Measurements from ENCODE around the gene HDGFL3.

Gene HDGFL3

DNA sequence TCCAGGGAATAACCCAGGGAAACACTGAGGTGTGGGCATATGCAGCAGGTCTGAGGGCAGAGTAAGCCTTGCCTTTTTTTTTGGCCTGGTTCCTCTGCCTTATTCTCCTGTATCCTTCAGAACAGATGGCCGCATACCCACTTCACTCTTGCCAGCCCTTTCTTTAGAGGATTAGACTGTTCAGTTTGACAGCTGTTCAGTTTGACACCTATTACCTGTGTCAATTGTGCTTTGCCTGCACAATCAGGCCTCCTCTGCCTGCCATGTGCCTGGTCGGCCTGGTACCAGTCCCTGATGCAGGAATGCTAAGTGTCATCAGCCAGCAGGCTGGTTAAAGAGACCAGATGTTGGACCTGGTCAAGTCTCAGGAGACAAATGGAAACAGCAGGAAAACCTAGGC lies 77.8 kb downstream of the HDGFL3 start:
- DNase-seq (ENCODE audit: low read depth in 2 of 2, low spot score in 1 of 2) = no peak

DNA sequence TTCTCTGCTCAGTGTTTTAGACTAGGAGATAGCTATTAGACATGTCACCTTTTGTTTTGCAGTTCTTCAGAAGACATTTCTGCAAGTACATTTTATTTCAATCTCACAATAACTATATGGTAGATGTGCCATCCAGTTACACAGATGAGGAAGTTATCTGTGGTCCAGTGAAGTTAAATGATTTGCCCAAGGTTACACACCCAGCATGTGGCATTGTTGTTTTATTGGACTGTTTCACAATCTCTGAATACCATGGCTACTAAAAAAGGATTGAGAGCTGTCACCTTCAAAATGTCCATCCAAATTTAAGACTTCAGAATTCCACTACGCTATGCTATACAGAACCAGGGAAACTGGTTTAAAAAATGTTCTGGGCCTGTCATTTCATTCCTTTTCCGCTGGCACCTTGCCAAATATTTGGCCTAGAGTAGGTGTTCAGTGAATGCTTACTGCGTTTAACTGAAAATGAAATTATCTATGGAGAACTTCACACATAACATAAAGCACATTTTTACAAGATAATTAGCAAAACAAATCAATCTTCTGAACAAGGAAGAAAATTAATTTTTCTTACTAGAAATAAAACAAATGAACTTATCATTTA lies 80.0 kb downstream of the HDGFL3 start:
- no peak for DNase-seq (ENCODE audit: low read depth in 2 of 2, low spot score in 1 of 2)

DNA sequence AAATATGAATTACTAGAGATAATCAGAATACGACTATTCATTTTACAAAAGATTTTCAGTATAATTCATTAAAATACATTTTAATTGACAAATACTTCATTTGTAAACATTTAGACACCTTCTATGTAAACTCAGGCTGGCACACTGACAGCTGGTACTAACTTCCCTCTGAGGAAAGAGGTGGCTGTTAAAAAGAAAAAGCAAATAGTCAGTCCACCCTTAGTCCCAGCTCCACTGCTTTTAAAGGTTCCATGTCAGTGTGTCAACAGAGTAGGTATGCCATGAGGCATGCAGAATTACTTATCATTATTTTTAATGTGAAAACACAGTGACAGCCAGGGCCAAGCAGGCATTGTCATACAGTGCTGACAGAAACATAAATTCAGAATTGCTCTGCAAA lies 84.1 kb downstream of the HDGFL3 start:
- no peak for DNase-seq (ENCODE audit: low read depth in 2 of 2, low spot score in 1 of 2)

DNA sequence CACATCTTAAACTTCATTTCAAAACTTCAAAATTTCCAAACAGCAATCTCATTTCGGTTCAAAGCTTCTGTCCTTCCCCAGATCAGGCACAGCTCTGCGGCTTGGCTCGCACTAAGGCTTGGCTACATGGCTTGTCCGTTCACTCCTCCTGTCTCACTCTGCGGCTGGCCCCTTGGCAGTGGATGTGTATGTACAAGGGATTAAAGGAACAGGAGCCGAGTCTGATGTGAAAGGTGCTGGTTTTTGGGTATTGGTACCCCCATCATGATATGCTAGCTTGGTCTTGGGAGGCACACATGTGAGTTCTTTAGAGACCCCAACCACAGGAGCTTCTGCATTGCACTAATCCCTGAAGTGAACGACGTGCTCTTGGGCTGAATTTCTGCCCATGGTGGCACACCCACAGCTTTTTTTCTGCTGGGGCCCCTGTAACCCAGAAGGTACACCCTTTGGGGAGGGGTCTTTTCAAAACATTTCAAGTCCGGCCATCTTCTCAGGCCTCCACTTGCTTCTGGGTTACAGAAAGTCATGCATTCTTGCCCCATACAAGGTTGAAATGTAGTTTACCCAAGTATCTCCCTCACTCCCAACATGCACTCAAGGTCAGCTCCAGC lies 87.5 kb downstream of the HDGFL3 start:
- DNase-seq (ENCODE audit: low read depth in 2 of 2, low spot score in 1 of 2) = no peak

DNA sequence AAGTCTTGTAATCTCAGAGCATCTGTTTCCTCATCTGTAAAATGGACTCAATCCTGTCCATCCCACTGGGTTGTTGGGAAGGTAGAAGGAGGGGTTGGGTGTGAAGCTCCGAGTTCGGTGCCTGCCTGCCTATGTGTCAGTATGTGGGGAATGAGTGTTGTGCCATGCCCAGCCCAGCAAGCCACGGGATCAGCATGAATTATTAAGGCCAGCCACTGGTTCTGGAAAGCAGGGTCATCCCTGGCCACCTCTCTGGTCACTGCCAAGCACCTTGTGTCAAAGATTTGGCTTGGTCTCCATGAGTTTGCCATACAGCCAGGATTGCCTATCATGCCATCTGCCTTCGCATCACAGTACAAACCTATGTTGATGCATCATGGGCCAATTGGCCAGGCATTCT lies 88.7 kb downstream of the HDGFL3 start:
- no peak for DNase-seq (ENCODE audit: low read depth in 2 of 2, low spot score in 1 of 2)

DNA sequence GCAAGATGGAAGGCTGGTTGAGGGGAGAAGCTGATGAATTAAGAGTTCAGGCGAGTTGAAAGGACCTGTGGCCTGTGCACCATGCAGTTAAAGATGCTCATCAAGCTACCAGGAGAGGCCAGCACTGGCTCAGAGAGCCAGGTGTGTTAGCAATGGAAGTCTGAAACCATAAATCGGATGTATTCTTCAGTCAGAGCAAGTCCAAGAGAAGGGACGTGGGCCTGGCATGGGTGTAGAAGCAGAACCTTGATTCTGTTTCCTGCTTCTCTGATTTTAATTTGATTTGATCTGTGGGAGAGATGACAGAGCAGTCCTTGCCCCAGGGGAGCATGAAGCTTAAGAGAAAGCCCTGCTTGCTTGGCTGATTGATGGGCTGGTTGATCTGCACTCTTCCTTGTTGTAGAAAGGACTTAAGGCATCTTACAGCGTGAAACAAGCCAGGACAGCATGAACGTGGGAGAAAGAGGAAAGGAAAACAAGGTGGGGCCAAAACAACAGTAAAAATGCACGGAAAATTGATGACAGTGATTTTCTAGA lies 89.3 kb downstream of the HDGFL3 start:
- DNase-seq (ENCODE audit: low read depth in 2 of 2, low spot score in 1 of 2) = no peak

DNA sequence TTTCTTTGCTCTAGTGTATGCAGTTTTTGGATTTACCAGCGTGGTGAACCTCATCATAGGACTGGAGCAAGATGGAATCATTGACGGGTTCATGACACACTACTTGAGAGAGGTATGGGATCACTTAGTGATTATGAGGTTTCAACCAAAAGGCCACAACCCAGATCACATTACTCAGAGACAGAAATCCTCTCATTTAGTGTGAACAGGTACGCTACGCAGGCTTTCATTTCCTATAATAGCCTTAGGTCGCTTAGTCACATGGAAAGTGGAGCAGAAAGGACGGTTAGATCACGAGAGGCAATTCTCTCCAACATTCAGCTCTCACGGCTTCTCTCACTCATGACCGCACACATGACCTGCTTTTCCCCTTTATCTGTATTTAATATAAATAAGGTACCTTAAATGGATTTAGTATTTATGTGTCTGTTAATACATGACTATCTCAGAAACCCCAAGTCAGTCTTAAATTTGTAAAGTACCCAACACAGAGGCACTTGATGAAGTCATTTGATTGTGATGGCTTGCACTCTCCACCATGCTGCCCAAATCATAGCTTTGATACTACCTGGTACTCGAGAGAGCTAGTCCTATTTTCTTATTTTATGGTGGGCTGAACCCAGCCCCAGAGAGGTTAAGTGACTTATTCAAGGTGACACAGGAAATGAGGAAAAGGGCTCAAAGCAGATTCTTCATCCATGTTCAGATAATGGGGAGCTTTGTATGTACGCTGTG lies 91.6 kb downstream of the HDGFL3 start:
- no peak for DNase-seq (ENCODE audit: low read depth in 2 of 2, low spot score in 1 of 2)

DNA sequence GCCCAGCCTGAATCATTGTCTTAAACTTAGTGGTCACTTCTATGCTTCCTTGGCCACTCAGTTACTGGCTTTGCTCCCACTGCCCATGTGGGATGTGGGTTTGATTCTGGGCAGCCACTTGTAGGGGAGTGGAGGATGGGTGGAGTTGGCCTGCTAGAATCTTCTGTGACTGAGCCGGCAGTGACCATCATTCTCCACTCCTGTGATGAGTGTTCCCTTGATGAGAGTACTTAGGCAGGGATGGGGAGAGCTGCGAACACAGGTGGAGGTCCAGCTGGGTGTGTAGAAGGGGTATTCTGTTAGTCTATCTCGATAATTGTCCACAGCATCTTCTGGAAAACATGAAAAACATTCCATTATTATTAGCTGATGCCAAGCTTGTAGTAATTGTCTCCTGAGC lies 92.2 kb downstream of the HDGFL3 start:
- DNase-seq (ENCODE audit: low read depth in 2 of 2, low spot score in 1 of 2) = no peak

DNA sequence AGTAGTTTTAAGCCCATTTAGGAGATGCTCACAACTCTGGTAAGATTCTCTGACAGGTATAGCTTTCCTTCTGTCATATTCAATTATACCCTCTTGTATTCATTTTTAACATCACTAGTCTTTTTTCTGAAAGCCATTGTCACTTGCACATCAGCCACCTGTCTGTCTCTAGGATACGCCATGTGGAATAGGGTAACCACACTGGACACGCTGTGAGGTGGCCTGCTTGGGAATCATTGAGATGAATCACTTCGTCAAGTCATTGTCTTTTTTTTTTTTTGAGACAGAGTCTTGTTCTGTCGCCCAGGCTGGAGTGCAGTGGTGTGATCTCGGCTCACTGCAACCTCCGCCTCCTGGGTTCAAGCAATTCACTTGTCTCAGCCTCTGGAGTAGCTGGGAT lies 92.8 kb downstream of the HDGFL3 start:
- no peak for DNase-seq (ENCODE audit: low read depth in 2 of 2, low spot score in 1 of 2)

DNA sequence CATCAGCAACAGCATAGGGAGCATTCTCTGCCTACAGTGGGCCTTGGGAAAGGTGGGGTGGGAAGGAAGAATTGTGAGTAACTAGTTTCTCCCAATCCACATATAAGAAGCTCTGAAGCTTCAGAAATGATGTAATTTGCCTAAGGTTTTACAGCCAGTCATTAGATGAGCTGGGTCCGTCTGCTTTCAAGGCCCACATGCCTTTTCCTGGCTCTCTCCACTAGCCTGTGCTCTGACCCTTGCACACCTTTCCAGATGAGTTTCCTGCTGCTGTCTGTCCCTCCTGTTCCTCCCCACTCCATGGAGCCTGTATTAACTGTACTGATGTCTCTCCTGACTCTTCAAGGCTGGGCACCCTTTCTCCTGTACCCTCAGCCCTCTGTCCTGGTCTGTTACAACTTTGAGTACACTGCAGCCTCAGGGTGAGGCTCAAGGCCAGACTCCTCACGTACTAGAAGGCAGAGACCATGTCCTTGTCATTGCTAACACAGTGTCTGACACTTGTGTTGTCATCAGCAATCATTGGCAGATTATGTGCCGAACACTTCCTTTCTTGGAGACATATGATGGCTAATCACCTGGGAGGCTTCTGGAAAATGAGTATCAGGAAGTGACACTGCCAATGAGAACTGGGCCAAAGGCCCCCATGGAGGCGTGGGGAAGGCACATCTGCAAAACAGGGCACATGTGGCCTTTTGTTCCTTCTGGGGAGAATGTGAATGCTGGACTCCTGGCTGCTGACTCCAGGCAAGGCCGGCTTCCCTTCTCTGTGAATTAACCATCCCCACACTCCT lies 93.5 kb downstream of the HDGFL3 start:
- no peak for DNase-seq (ENCODE audit: low read depth in 2 of 2, low spot score in 1 of 2)

DNA sequence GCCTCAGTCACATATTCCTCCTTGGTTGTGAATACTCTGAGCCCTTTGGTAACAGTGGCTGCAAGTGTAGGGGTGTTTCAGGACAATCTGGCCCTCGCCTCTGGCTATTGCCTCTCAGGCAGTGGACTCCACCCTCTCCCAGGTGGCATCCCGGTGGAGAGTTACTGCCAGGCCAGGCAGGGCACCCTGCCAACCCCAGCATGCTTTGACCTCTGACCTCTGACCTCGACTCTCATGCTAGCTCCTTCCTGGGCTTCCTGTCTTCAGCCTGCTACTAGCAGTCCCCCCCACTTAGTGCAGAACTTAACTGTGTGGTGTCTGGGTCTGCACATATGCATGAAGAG lies 94.7 kb downstream of the HDGFL3 start:
- DNase-seq (ENCODE audit: low read depth in 2 of 2, low spot score in 1 of 2) = no peak

DNA sequence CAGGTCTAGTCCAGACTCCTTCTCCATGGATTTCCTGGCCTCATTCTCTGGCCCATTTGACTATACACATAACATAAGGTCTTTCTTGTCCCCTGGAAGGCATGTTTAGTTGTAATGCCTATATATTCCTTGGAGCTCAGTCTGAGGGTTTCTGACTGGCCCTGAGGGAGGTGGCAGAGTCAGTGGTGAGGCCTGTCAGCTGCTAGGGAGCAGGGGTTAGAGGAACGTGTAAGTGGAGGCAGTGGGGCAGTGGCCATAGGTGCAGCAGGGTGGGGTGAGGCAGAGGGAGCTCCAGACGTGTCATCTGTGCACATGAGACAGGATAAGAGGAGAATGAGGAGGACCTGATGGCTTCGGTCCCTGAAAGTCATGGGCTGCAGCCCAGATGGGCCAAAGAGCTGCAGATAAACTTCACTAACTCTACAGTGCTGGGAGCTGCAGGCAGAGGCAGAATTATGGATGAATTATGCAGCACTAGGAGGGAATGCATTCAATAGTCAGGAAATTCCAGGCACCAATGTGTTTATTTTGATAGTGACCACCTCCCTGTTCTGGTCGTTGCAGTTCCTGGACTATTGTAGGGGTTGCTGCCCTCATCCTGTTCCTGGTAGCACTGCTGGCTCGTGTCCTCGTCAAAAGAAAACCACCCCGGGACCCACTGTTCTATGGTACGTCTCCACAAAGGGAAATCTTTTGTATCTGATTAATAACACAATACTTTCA lies 95.2 kb downstream of the HDGFL3 start:
- no peak for DNase-seq (ENCODE audit: low read depth in 2 of 2, low spot score in 1 of 2)

DNA sequence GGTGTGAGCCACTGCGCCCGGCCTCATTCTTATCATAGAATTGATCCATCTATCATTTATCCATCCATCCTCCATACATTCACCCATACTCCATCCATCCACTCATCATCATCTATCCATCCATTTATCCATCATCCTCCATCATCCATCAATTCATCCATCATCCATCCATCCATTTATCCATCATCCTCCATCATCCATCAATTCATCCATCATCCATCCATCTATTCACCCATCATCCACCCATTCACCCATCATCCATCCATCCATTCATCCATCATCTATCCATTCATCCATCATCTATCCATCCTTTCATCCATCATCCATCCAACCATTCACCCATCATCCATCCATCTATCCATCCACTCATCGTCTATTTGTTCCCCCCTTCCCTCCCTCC lies 96.5 kb downstream of the HDGFL3 start:
- no peak for DNase-seq (ENCODE audit: low read depth in 2 of 2, low spot score in 1 of 2)

DNA sequence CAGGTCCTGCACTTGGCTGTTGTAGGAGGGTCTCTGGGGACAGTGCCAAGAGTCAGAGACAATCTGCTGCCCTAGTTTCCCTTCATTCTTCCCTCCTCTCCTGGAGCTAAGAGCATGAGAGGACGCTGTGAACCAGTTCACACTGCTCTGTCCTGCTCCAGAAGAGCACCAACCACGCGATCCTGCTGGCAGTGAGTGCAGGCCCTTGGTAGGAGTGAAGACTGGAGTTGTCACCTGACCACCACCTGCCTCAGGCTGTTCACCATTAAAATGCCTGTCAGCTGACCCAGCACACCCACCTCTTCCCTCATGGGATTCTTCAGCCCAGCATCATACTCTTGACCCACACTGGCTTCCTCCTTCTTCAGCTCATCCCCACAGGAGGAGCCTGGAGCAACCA lies 97.2 kb downstream of the HDGFL3 start:
- no peak for DNase-seq (ENCODE audit: low read depth in 2 of 2, low spot score in 1 of 2)

DNA sequence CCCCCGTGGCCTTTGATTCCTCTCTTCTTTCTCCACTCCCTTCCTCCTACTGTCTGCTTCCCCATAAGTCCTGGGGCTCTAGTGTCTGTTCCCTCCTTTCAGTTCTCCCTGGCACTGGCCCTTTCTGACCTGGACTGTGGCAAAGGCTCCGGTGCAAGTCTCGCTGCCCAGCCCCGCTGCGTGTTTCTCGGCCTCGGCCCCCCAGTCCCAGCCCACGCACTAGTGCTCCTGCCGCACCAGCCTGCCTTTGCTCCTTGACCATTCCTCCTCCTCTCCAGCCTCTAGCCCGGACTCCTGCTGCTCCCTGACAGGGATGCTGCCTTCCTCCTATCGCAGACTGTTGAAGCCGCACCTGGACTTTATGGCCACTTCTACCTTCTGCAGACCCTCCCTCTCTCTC lies 98.1 kb downstream of the HDGFL3 start:
- no peak for DNase-seq (ENCODE audit: low read depth in 2 of 2, low spot score in 1 of 2)

DNA sequence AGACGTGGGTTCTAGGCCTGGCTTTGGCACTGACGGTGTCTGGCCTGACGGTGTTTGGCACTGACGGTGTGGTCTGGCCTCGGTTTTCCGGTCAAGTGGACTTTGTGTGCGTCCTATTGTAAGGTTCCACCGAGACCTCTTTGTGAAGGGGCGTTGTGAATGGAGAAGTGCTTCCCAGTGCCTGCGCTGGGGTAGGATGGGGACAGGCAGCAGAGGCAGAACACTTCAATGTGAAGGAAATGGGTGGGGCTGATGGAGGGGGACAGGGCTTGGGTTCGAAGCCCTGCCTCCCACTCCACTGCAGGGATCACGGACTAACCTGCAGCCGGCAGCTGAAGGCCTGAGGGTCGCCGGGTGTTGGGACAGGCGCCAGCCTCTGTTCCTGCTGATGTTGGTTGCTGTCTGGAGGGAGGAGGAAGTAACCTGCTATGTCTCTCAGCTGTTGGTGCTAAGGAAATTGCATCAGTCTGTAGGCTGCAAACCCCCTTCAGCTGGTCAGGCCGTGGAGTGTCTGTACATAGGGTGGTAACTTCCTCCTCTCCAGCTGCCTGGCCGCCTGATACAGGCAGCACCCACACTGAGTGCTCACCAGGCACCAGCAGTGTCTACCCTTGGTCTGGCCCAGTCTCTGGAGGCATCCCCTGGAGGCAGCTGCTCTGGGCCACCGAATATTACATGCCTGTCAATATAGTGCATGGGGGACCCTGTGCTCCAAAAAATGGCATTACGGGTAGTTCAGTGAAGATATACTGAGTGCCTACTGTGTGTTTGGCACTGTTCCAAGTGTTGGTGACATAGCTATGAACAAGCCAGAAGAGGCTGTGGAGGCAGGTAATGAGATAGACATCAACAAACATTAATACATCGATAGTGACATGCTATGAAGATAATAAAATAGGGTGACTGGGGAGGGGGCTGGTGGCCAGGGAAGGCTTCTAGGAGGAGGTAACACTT lies 99.1 kb downstream of the HDGFL3 start:
- no peak for DNase-seq (ENCODE audit: low read depth in 2 of 2, low spot score in 1 of 2)

DNA sequence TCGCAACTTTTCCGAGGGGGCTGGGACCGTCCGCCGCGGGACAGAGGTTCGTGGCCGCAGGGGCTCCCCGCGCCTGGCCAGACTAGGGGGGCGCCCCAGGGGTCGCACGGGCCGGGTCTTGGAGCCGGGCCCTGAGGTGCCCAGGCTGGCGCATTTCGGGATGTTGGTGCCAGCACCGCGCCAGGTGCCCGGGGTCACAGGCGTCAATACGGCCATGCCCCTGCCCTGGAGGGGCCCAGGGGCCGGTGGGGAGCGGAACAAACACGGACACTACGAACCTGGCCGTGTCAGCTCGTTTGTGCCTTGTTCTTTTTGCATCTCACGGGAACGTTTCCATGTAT lies 99.8 kb downstream of the HDGFL3 start:
- DNase-seq (ENCODE audit: low read depth in 2 of 2, low spot score in 1 of 2) = no peak

DNA sequence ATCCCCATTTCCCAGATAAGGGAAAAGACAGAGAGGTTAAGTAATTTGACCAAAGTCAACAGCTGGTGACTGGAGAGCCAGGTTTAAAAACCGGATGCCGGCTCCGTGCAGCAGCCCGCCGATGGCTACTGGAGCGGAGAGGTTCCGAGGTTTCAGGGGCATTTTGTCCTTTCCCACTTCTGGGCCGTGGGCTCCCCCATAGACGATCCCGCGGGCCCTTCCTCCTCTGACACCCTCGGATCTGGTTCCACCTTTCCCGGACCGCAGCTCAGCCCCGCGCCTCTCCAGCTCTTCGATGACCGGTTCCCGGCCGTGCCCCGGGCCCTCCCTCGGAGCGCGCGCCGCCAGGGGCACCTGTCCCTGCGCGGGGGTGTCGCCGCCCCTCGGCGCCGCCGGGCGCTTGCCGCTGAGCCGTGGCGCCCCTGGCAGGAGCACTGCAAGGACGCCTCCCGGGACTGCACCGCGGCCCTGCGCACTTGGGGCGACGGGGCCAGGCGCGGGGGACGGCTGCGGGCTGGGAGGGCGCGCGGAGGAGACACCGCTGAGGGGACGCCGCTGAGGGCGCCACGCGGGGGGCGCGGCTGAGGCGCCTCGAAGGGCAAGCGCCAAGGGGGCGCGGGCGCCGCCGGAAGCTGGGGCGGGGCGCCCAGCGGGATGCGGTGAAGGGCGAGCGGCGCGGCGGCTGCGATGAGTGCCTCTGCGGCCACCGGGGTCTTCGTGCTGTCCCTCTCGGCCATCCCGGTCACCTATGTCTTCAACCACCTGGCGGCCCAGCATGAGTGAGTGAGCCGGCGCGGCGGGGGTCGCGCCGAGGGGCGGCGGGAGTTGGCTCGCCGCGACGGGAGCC lies 100.4 kb downstream of the HDGFL3 start, which contains the start of gene TM6SF1:
TSS of gene TM6SF1 (plus strand) at position 652 of the 847 bp plus-strand sequence. CDS start at position 688, 36 bp downstream.
- no peak for DNase-seq (ENCODE audit: low read depth in 2 of 2, low spot score in 1 of 2)

DNA sequence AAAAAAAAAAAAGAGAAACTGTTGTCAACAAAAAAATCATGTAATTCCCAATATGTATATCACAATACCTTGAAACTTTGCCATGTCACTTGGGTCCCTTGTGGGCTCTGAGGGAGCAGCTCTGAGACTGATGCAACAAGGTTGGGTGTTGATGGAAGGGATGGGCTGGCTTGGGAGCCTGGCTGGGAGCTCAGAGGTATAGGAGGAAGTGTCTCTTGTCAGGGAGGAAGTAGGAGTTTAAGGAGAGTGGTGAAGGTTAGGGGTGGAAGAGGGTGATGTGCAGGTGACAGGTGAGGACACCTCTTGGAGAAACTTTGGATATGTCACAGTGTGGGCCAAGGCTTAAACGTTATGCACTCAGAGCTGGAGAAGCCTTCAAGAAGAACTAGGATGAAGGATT lies 102.2 kb downstream of the HDGFL3 start:
- no peak for DNase-seq (ENCODE audit: low read depth in 2 of 2, low spot score in 1 of 2)

Data from stimulated activated CD8-positive, alpha-beta memory T cell treated with anti-CD3 and anti-CD28 coated beads, Interleukin-4, amount 100 ng/mL, for 1 hour (primary cell).